HG02798 (cell line): ENCODE results near the gene CHN2.

Source experiments
- ATAC-seq: cut with Tn5 transposase; IDR thresholded peaks from one replicate; pipeline ENCODE4 v1.9.1; 2021; ENCODE audit warnings: mild to moderate bottlenecking; ENCODE audit not compliant: unreplicated experiment, poor library complexity

Gene CHN2

GRCh38 chr7:29447828-29448227 lies 253.3 kb downstream of the CHN2 start:
- no peak for ATAC-seq

- ATAC-seq = no peak
Observed at GRCh38 chr7:29449569-29450260, 255.1 kb downstream of the CHN2 start.

DNA sequence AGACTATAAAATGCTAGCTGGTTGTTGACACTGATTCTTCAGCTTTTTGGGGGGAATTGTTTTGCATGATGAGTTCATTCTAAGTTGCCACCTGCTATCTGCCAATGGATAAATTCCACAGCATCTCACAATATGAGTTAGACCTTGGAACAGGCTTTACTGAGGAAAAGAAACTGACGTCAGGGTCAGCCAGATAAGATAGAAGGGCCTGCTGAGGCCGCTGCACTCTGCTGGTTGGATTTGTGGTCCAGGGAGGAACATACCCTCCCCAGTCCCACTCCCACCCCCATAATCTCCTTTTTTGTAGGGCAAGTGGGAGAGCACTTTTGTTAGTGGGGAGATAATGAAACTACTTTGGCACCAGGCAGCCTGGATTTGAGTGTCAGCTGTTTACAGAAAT lies 258.4 kb downstream of the CHN2 start:
- ATAC-seq = no peak

- no peak for ATAC-seq
Observed at GRCh38 chr7:29454464-29454863, 259.9 kb downstream of the CHN2 start.

GRCh38 chr7:29454899-29455451 lies 260.4 kb downstream of the CHN2 start:
- ATAC-seq = no peak

DNA sequence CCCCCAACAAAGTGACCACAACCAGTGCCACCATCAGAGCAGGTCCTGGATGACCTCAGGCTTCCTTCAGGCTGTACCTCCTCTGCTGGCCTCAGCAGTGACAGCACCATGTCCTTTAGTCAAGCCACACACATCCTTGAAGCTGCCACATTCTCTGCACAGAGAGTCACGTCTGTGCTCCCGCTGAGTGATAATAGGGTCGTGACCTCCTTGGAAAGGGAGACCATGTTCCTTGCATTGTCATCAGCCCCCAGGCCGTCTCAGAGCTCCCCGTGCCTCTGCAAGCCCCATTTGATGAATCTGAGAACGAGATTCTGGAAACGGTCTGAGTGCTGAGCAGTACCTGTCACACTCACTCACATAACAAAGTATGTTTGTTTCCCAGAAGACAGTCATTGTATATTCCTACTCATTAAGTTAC lies 262.6 kb downstream of the CHN2 start:
- ATAC-seq = no peak

- ATAC-seq = no peak
Observed at GRCh38 chr7:29457565-29458011, 263.0 kb downstream of the CHN2 start.

DNA sequence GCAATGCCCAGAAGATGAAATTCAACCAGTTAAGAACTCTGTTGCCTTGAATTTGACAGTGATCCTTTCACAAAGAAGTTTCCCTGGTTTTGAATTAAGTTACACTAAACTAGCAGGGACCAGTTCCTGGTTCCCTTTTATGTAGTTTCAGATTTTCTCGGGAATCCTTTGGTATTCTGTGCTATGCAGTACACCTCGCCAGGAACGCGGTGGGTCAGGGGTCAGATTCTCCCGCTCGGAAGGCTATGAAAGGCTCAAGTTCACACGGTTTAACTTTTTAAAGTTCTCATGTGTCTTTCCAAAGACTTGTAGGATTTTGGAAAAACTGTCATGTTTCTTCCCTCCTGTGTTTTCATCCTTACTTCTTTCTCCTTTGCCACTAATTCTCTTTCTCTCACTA lies 264.4 kb downstream of the CHN2 start:
- ATAC-seq = no peak

- ATAC-seq = no peak
Observed at GRCh38 chr7:29459589-29459988, 265.0 kb downstream of the CHN2 start.

DNA sequence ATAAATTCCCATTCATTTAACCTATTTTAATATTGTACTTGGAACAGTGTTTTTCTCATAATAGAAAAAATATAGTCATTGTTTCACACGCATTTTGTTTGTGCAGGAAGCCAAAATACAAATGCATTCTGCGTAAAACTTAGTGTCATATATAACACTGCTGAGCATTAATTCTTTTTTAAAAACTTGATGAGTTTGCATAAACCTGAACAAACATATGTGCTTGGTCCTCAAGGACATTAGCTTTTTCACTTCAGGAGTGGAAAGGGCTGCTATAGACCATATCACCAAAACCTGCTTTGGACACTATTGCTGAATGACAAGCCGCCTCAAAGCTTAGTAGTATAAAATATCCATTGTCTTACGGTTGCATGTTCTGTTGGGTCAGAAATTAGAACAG lies 267.4 kb downstream of the CHN2 start:
- no peak for ATAC-seq

DNA sequence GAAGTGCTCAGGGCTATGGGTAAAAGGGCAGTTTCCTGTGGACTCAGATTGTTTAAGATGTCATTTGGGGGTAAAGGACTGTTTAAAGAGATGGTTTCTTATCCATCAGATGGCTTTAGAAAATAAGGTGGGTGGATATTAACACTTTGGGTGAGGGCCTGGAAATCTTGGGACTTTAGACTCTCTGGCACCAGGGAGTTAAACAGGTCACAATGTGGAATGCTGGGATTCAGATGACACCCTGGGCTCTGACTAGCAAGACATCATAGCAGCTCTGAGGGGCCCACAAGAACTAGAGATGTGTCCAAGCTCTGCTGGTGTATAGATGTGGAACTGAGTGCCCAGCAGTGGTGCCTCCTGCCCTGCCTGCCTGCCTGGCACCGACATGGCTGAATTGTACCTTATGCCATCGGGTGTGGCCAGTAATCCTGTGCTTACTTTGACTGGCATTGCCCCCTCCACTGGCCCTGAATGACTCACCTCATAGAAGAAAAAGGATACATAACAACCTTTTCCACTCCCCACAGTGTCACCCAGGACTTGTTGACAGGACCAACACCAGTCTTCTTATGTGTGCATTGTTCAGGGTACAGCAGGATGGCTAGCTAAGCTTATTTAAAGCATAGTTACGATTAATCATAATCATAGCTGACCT lies 269.1 kb downstream of the CHN2 start:
- no peak for ATAC-seq

DNA sequence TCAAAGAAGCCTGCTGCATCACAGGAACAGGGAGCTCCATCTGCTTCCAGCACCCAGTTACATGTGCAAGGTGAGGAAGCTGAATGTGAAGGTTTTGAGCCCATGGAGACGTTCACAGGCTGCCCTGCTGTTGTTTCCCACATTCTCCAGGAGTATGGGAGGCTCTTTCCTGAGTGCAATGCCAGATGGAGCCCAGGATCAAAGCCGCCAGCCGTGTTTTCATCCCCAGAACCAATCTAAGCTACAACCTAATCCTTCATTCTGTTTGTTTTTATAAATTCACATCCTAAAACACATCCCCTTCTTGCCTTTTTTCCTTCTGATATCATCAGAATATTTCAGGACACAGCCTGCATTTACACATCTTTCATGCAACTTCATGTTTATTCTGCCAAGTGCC lies 270.2 kb downstream of the CHN2 start:
- ATAC-seq = no peak

- ATAC-seq = no peak
Observed at GRCh38 chr7:29467193-29467926, 272.8 kb downstream of the CHN2 start.

DNA sequence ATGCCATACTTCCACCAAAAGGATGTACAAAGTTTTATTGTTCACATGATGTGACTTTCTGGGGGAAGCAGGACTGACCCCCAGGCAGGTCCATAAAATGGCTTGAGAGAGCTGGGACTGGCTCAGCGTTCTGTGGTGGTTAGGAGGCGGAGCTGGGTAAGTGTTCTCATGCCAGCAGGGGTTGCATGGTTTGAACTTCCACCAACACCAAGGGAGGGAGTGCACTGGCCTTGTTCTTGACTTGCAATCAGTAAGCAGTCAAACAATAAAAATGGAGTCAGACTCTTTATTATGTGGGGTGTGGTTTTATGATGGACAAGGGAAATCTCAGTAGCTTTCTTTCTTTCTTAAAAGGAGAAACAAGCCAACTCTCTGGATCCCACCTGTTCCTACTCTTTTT lies 273.6 kb downstream of the CHN2 start:
- no peak for ATAC-seq

DNA sequence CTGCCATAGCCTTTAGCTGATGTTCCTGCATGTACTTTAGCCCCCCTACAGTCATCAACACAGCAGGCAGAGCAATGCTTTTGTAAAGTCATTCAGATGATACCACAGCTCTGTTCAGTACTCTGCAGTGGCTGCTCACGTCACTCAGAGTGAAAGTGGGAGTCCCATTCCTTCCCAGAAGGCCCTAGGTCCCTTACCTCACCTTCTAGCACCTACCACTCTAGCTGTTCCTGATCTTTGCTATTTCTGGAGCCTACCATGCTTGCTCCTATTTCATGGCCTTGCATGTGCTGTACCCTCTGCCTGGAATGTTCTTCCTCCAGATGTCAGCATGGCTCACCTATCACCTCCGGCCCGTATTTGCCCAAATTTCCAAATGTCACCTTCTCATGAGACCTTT lies 274.7 kb downstream of the CHN2 start:
- no peak for ATAC-seq

DNA sequence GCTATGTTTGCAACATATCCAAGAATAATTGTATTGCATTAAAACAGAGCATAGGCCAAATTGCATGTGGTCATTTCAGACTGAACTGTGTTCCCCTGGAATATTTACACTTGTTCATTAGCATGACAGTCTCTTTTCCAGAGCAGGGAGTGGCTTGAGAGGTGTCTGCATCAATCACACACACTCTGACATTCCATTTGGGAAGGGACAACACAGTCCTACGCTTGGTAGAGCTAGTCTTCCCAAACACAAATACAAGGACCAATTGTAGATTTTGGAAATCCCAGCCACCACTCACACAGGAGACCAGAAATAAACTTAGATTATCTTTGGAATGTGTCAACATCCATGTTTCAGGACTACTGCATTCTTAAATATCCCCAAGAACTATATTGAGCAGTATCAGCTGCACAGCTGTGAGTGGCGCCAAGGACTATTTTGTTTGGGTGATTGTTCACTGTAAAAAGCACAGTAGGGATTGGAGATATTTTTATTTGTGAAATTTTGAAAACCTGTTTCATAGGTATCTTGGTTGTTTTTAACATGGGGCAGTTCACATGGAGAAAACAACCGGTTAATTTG lies 275.5 kb downstream of the CHN2 start:
- no peak for ATAC-seq

- no peak for ATAC-seq
Observed at GRCh38 chr7:29471444-29472138, 277.0 kb downstream of the CHN2 start.

- no peak for ATAC-seq
Observed at GRCh38 chr7:29476916-29477315, 282.3 kb downstream of the CHN2 start.

- no peak for ATAC-seq
Observed at GRCh38 chr7:29478226-29478625, 283.7 kb downstream of the CHN2 start.

- ATAC-seq = no peak
Observed at GRCh38 chr7:29478687-29479240, 284.2 kb downstream of the CHN2 start.
